Measurements from ENCODE around the gene CATSPER4. TPM values are rescaled to one million over a fixed set of nuclear protein-coding genes. Genes with fewer than 3 reads are reported as not detected.

CATSPER4 gene
- total and polyA plus RNA-seq, 2 of the 13 experiments (the other 11 are each of a cell fraction or from before 2014, with no cell fraction given) = not detected

DNA sequence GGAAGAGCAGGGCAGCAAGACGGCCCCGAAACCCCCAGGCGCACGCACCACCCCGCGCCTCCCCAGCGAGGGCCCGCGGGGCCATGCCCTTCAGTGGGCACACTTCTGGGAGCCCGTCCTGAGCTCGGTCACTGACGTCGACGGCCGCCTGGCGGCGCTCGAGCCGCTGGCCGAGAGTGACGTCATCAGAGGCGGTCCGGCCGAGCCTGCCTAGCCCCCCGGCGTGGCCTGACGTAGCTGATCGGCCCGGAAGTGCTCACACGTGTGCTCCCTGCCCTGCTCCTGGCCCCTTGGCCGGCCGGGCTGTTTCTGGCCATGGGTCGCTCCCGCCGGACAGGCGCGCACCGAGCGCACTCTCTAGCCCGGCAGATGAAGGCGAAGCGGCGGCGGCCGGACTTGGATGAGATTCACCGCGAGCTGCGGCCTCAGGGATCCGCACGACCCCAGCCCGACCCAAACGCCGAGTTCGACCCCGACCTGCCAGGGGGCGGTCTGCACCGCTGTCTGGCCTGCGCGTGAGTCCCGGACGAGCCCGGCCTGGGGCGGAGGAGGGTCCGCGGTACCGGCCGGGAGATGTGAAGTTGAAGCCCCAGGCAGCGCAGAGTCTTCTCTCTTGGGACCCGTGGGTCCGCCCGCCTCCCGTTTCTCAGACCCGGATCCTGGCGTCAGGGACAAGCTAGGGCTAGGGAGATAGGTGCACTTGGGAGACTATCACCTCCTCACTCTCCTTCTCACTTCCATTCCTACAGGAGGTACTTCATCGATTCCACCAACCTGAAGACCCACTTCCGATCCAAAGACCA, 20.5 kb upstream of the CATSPER4 start, which contains the start of gene ZNF593 (continued):
- TF ChIP-seq, protein P1, sequence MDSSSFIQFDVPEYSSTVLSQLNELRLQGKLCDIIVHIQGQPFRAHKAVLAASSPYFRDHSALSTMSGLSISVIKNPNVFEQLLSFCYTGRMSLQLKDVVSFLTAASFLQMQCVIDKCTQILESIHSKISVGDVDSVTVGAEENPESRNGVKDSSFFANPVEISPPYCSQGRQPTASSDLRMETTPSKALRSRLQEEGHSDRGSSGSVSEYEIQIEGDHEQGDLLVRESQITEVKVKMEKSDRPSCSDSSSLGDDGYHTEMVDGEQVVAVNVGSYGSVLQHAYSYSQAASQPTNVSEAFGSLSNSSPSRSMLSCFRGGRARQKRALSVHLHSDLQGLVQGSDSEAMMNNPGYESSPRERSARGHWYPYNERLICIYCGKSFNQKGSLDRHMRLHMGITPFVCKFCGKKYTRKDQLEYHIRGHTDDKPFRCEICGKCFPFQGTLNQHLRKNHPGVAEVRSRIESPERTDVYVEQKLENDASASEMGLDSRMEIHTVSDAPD (CRISPR knock-in tag; IDR thresholded peaks at IDR 0.05) = peak; percentile 87
- TF ChIP-seq ELF3 (CRISPR knock-in tag; IDR thresholded peaks at IDR 0.05) = peak; percentile 73
- TF ChIP-seq, protein P2, sequence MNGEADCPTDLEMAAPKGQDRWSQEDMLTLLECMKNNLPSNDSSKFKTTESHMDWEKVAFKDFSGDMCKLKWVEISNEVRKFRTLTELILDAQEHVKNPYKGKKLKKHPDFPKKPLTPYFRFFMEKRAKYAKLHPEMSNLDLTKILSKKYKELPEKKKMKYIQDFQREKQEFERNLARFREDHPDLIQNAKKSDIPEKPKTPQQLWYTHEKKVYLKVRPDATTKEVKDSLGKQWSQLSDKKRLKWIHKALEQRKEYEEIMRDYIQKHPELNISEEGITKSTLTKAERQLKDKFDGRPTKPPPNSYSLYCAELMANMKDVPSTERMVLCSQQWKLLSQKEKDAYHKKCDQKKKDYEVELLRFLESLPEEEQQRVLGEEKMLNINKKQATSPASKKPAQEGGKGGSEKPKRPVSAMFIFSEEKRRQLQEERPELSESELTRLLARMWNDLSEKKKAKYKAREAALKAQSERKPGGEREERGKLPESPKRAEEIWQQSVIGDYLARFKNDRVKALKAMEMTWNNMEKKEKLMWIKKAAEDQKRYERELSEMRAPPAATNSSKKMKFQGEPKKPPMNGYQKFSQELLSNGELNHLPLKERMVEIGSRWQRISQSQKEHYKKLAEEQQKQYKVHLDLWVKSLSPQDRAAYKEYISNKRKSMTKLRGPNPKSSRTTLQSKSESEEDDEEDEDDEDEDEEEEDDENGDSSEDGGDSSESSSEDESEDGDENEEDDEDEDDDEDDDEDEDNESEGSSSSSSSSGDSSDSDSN (CRISPR knock-in tag; IDR thresholded peaks at IDR 0.05) = peak; percentile 95
- TF ChIP-seq ZBTB1 (CRISPR knock-in tag; IDR thresholded peaks at IDR 0.05; ENCODE audit: borderline replicate concordance) = no peak
- TF ChIP-seq MZF1 (CRISPR knock-in tag; IDR thresholded peaks at IDR 0.05; ENCODE audit: borderline replicate concordance) = peak; percentile 79; the same call in 1 of the 2 replicates
- no peak for TF ChIP-seq RFX1 (IDR thresholded peaks at IDR 0.05)
- TF ChIP-seq, protein P3, sequence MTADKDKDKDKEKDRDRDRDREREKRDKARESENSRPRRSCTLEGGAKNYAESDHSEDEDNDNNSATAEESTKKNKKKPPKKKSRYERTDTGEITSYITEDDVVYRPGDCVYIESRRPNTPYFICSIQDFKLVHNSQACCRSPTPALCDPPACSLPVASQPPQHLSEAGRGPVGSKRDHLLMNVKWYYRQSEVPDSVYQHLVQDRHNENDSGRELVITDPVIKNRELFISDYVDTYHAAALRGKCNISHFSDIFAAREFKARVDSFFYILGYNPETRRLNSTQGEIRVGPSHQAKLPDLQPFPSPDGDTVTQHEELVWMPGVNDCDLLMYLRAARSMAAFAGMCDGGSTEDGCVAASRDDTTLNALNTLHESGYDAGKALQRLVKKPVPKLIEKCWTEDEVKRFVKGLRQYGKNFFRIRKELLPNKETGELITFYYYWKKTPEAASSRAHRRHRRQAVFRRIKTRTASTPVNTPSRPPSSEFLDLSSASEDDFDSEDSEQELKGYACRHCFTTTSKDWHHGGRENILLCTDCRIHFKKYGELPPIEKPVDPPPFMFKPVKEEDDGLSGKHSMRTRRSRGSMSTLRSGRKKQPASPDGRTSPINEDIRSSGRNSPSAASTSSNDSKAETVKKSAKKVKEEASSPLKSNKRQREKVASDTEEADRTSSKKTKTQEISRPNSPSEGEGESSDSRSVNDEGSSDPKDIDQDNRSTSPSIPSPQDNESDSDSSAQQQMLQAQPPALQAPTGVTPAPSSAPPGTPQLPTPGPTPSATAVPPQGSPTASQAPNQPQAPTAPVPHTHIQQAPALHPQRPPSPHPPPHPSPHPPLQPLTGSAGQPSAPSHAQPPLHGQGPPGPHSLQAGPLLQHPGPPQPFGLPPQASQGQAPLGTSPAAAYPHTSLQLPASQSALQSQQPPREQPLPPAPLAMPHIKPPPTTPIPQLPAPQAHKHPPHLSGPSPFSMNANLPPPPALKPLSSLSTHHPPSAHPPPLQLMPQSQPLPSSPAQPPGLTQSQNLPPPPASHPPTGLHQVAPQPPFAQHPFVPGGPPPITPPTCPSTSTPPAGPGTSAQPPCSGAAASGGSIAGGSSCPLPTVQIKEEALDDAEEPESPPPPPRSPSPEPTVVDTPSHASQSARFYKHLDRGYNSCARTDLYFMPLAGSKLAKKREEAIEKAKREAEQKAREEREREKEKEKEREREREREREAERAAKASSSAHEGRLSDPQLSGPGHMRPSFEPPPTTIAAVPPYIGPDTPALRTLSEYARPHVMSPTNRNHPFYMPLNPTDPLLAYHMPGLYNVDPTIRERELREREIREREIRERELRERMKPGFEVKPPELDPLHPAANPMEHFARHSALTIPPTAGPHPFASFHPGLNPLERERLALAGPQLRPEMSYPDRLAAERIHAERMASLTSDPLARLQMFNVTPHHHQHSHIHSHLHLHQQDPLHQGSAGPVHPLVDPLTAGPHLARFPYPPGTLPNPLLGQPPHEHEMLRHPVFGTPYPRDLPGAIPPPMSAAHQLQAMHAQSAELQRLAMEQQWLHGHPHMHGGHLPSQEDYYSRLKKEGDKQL (CRISPR knock-in tag; IDR thresholded peaks at IDR 0.05; ENCODE audit: low read depth) = 0 out of 2 replicates have a peak, but pooled peaks have one; percentile 36
- TF ChIP-seq KDM5A (IDR thresholded peaks at IDR 0.05; ENCODE audit: borderline replicate concordance, low read length) = peak; percentile 62; the same call in 1 of the 2 replicates
- no peak for TF ChIP-seq NCOR1 (IDR thresholded peaks at IDR 0.05; ENCODE audit: borderline replicate concordance, low read length)
- TF ChIP-seq, protein P4, sequence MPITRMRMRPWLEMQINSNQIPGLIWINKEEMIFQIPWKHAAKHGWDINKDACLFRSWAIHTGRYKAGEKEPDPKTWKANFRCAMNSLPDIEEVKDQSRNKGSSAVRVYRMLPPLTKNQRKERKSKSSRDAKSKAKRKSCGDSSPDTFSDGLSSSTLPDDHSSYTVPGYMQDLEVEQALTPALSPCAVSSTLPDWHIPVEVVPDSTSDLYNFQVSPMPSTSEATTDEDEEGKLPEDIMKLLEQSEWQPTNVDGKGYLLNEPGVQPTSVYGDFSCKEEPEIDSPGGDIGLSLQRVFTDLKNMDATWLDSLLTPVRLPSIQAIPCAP (CRISPR knock-in tag; IDR thresholded peaks at IDR 0.05; ENCODE audit: low read depth) = no peak
- TF ChIP-seq, protein P5, sequence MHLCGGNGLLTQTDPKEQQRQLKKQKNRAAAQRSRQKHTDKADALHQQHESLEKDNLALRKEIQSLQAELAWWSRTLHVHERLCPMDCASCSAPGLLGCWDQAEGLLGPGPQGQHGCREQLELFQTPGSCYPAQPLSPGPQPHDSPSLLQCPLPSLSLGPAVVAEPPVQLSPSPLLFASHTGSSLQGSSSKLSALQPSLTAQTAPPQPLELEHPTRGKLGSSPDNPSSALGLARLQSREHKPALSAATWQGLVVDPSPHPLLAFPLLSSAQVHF (CRISPR knock-in tag; IDR thresholded peaks at IDR 0.05) = peak; percentile 73; the same call in 1 of the 2 replicates
- peak; percentile 93 for TF ChIP-seq KDM4B (CRISPR knock-in tag; IDR thresholded peaks at IDR 0.05)
- peak; percentile 84 for TF ChIP-seq PTBP1 (IDR thresholded peaks at IDR 0.05; ENCODE audit: low read depth, low read length, poor library complexity, severe bottlenecking)
- TF ChIP-seq, protein P6, sequence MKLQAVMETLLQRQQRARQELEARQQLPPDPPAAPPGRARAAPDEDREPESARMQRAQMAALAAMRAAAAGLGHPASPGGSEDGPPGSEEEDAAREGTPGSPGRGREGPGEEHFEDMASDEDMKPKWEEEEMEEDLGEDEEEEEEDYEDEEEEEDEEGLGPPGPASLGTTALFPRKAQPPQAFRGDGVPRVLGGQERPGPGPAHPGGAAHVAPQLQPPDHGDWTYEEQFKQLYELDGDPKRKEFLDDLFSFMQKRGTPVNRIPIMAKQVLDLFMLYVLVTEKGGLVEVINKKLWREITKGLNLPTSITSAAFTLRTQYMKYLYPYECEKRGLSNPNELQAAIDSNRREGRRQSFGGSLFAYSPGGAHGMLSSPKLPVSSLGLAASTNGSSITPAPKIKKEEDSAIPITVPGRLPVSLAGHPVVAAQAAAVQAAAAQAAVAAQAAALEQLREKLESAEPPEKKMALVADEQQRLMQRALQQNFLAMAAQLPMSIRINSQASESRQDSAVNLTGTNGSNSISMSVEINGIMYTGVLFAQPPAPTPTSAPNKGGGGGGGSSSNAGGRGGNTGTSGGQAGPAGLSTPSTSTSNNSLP (IDR thresholded peaks at IDR 0.05; ENCODE audit: low read depth, low read length) = 0 out of 2 replicates have a peak, but pooled peaks have one; percentile 15
- 0 out of 2 replicates have a peak, but pooled peaks have one; percentile 79 for TF ChIP-seq NR1H2 (CRISPR knock-in tag; IDR thresholded peaks at IDR 0.05; ENCODE audit: borderline replicate concordance, low read depth)
